ENCODE results near the gene LTB. TPM values are rescaled to one million over a fixed set of nuclear protein-coding genes. Genes with fewer than 3 reads are reported as not detected.

Gene LTB
- polyA plus RNA-seq, 1 donor from 2014 or later: not detected

- no peaks in the 10 kb centered on the region for H3K27me3 ChIP-seq (ENCODE audit: insufficient read depth, low read depth, low read length)
- H3K9ac ChIP-seq (ENCODE audit: low read length): no peak overlapping the region
- no peak overlapping the region for H2AFZ ChIP-seq (ENCODE audit: low read depth, low read length)
- H3K4me2 ChIP-seq (ENCODE audit: low read length): no peak overlapping the region
- no peaks in the 10 kb centered on the region for H3K9me3 ChIP-seq (ENCODE audit: low read length)
- no peaks in the 10 kb centered on the region for H3K36me3 ChIP-seq (ENCODE audit: insufficient read depth, low read length)
- no peak overlapping the region for H3K4me3 ChIP-seq (ENCODE audit: low read length)
- H4K20me1 ChIP-seq (ENCODE audit: insufficient read depth): no peaks in the 10 kb centered on the region
- no peaks in the 10 kb centered on the region for H3F3A ChIP-seq (ENCODE audit: insufficient read depth, low read length, poor library complexity, severe bottlenecking)
- peaks cover 14% of the 10 kb centered on the region for H3K79me2 ChIP-seq (replicated peaks; ENCODE audit: insufficient read depth, low read length)
- H3K9me2 ChIP-seq (ENCODE audit: insufficient read depth, low read length): no peaks in the 10 kb centered on the region
- no peak for TF ChIP-seq RAD21 (conservative IDR thresholded peaks at IDR 0.05)
- TF ChIP-seq CTCF (IDR thresholded peaks at IDR 0.05; ENCODE audit: poor library complexity, severe bottlenecking): no peak
- no peak for TF ChIP-seq SMC3 (conservative IDR thresholded peaks at IDR 0.05; ENCODE audit: poor library complexity)
- no peak for TF ChIP-seq TAF1 (IDR thresholded peaks at IDR 0.05; ENCODE audit: low read depth)
- TF ChIP-seq POLR2AphosphoS5 (IDR thresholded peaks at IDR 0.05): no peak
- no peak for TF ChIP-seq REST (IDR thresholded peaks at IDR 0.05; ENCODE audit: borderline replicate concordance)
- no peak overlapping the region for H3K27ac ChIP-seq (ENCODE audit: low read length)
Observed at GRCh38 chr6:31617010-31617409, 34.8 kb upstream of the LTB start.

- H3K9me3 ChIP-seq (ENCODE audit: low read length): no peaks in the 10 kb centered on the region
- no peak overlapping the region for H3K9ac ChIP-seq (ENCODE audit: low read length)
- H3K4me2 ChIP-seq (ENCODE audit: low read length): no peak overlapping the region
- H3K9me2 ChIP-seq (ENCODE audit: insufficient read depth, low read length): no peaks in the 10 kb centered on the region
- TF ChIP-seq TAF1 (IDR thresholded peaks at IDR 0.05; ENCODE audit: low read depth) (no peak), CTCF (IDR thresholded peaks at IDR 0.05; ENCODE audit: poor library complexity, severe bottlenecking) (no peak), EZH2 (IDR thresholded peaks at IDR 0.05; ENCODE audit: borderline replicate concordance, insufficient read depth, low read length, poor library complexity, severe bottlenecking) (no peak), RAD21 (conservative IDR thresholded peaks at IDR 0.05) (no peak), EP300 (conservative IDR thresholded peaks at IDR 0.05; ENCODE audit: poor library complexity, severe bottlenecking) (no peak), POLR2AphosphoS5 (IDR thresholded peaks at IDR 0.05) (no peak), REST (IDR thresholded peaks at IDR 0.05; ENCODE audit: borderline replicate concordance) (no peak), MXI1 (conservative IDR thresholded peaks at IDR 0.05; ENCODE audit: poor library complexity, severe bottlenecking) (no peak), SMC3 (conservative IDR thresholded peaks at IDR 0.05; ENCODE audit: poor library complexity) (no peak)
- no peak overlapping the region for H2AFZ ChIP-seq (ENCODE audit: low read depth, low read length)
- H4K20me1 ChIP-seq (ENCODE audit: insufficient read depth): no peaks in the 10 kb centered on the region
- no peaks in the 10 kb centered on the region for H3F3A ChIP-seq (ENCODE audit: insufficient read depth, low read length, poor library complexity, severe bottlenecking)
- no peaks in the 10 kb centered on the region for H3K36me3 ChIP-seq (ENCODE audit: insufficient read depth, low read length)
- H3K27me3 ChIP-seq (ENCODE audit: insufficient read depth, low read depth, low read length): no peaks in the 10 kb centered on the region
- no peak overlapping the region for H3K27ac ChIP-seq (ENCODE audit: low read length)
- H3K4me3 ChIP-seq (ENCODE audit: low read length): no peak overlapping the region
- peaks cover 1% of the 10 kb centered on the region for H3K79me2 ChIP-seq (replicated peaks; ENCODE audit: insufficient read depth, low read length)
Observed at GRCh38 chr6:31615748-31616147, 33.5 kb upstream of the LTB start.
